BE2C (cell line): ENCODE data around the gene CUL9.

Experiments
- DNase-seq: peaks from one replicate; pipeline ENCODE4 v3.0.0-alpha.2; 2020
- H3K27me3 ChIP-seq: fragments of 250-450 bp; sonication (Bioruptor Pico); 2 replicates; pipeline ENCODE4 v1.5.1; 2020; ENCODE audit warnings: mild to moderate bottlenecking
- H3K36me3 ChIP-seq: fragments of 250-450 bp; sonication (Bioruptor Pico); 2 replicates; pipeline ENCODE4 v1.5.1; 2020; ENCODE audit warnings: mild to moderate bottlenecking
- H3K4me1 ChIP-seq: fragments of 250-450 bp; sonication (Bioruptor Pico); 2 replicates; pipeline ENCODE4 v1.5.1; 2020
- H3K4me3 ChIP-seq: 2 replicates; pipeline ENCODE4 v1.5.1; 2011; ENCODE audit warnings: low read depth, low read length
- H3K9me3 ChIP-seq: fragments of 250-450 bp; sonication (Bioruptor Pico); 2 replicates; pipeline ENCODE4 v1.5.1; 2020
- TF ChIP-seq, protein P1 (sequence below): IDR thresholded peaks from 2 replicates; pipeline ENCODE4 v1.5.1; 2012; ENCODE audit warnings: mild to moderate bottlenecking, low read depth, low read length

The CUL9 gene

DNA sequence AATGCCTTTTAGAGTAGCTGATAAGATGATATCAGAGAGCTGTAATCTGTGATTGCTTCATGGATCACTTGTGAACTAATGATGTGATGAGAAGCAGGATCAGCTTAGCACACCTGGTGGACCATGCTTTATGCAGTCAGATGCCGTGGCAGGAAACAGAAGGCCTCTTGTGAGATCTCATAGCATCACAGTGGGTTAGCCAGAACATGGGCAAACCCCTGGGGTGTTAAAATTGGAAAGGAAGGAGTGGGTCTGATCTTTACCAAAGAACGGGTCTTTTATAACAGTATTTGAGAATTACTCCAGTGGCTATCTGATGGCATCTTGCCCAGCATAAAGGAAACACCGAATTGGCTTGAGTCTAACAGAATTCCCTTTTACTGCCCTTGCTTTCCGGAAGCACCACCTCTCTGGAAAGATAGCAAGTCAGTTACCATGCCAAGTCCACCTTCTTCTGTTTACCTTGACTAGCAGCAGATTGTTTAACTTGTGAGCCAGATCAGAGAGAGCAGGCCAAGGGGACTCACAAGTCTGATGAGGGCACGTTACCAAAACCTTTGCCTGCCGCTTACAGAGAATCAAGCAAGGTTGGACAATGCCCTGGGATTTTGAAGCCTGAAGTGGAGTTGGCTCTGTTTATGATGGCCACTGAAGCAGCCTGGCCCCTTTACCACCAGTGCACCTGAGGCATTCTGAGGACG lies 31.8 kb upstream of the CUL9 start:
- Histone ChIP-seq H3K36me3 (peaks cover 22% of the 10 kb centered on the region), H3K27me3 (no peaks in the 10 kb centered on the region), H3K4me3 (no peak overlapping the region), H3K4me1 (0 out of 2 replicates have a peak, but pooled peaks cover 2% of the 10 kb centered on the region), H3K9me3 (no peaks in the 10 kb centered on the region)
- no peak for DNase-seq
- TF ChIP-seq, protein P1, sequence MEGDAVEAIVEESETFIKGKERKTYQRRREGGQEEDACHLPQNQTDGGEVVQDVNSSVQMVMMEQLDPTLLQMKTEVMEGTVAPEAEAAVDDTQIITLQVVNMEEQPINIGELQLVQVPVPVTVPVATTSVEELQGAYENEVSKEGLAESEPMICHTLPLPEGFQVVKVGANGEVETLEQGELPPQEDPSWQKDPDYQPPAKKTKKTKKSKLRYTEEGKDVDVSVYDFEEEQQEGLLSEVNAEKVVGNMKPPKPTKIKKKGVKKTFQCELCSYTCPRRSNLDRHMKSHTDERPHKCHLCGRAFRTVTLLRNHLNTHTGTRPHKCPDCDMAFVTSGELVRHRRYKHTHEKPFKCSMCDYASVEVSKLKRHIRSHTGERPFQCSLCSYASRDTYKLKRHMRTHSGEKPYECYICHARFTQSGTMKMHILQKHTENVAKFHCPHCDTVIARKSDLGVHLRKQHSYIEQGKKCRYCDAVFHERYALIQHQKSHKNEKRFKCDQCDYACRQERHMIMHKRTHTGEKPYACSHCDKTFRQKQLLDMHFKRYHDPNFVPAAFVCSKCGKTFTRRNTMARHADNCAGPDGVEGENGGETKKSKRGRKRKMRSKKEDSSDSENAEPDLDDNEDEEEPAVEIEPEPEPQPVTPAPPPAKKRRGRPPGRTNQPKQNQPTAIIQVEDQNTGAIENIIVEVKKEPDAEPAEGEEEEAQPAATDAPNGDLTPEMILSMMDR, result no peak

DNA sequence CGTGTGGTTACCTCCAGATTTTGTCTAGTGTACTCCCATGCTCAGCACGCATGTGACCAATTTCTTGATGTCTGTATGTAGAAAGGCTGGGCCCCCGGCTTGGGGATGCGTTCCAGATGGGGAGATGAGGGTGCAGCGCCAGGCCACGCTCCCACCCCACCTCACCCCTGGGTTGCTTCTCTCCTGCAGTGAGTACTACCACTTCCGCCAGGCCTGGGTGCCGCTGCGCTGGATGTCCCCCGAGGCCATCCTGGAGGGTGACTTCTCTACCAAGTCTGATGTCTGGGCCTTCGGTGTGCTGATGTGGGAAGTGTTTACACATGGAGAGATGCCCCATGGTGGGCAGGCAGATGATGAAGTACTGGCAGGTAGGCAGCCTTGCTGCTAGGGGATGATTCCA lies 22.4 kb upstream of the CUL9 start:
- no peaks in the 10 kb centered on the region for H3K4me1 ChIP-seq
- H3K36me3 ChIP-seq, result peaks cover 11% of the 10 kb centered on the region; the same call in 1 of the 2 replicates
- H3K9me3 ChIP-seq, result no peaks in the 10 kb centered on the region
- TF ChIP-seq, protein P1, result no peak
- no peak for DNase-seq
- H3K4me3 ChIP-seq, result no peak overlapping the region
- no peaks in the 10 kb centered on the region for H3K27me3 ChIP-seq

DNA sequence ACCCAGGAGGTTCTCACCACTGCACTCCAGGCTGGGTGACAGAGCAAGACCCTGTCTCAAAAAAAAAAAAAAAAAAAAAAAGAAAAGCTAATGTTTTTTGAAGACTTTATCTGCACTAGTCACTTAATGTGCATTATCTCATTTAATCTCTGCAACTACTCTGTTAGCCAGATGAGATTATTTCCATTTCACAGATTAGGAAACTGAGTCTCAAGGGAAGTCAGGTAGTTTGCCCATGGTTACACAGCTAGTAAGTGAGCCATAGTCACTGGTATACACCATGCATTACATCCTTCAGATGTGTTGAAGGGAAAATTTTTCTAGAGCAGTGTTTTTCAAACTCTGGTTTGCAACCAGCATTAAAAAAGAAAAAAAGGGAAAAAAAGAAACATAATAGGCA lies 18.1 kb upstream of the CUL9 start:
- Histone ChIP-seq H3K4me1 (no peaks in the 10 kb centered on the region), H3K9me3 (no peaks in the 10 kb centered on the region), H3K27me3 (no peaks in the 10 kb centered on the region), H3K4me3 (no peak overlapping the region), H3K36me3 (peaks cover 8% of the 10 kb centered on the region; the same call in 1 of the 2 replicates)
- DNase-seq, result no peak
- TF ChIP-seq, protein P1, result no peak

DNA sequence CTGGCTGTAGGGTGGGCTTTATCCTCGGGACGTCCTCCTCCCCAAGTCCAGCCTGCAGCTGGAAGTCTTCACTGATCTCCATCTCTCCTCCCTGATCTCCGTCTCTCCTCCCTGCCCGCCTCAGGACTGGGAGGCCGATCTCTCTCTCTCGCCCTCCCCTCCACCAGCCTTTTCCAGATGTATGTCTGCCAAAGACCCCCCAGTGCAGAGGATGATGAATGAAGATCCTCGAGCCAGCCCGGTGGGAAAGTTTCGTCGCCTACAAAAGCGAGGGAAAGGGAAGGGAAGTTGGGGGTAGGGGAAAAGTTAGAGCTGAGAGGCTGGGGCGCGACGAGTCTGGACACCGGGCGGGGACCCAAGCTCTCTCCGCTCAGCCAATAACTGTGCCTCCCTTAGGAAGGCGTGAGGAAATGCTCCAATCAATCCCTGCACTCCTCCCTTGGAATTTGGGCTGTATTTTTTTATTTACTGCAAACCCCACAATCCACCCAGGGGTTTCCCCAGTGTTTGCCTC lies 11.5 kb upstream of the CUL9 start:
- peak overlapping the region; percentile 76 for H3K4me3 ChIP-seq
- peaks cover 12% of the 10 kb centered on the region for H3K4me1 ChIP-seq
- peaks cover 12% of the 10 kb centered on the region for H3K36me3 ChIP-seq
- TF ChIP-seq, protein P1, result no peak
- no peaks in the 10 kb centered on the region for H3K27me3 ChIP-seq
- DNase-seq, result peak; percentile 72
- H3K9me3 ChIP-seq, result no peaks in the 10 kb centered on the region

DNA sequence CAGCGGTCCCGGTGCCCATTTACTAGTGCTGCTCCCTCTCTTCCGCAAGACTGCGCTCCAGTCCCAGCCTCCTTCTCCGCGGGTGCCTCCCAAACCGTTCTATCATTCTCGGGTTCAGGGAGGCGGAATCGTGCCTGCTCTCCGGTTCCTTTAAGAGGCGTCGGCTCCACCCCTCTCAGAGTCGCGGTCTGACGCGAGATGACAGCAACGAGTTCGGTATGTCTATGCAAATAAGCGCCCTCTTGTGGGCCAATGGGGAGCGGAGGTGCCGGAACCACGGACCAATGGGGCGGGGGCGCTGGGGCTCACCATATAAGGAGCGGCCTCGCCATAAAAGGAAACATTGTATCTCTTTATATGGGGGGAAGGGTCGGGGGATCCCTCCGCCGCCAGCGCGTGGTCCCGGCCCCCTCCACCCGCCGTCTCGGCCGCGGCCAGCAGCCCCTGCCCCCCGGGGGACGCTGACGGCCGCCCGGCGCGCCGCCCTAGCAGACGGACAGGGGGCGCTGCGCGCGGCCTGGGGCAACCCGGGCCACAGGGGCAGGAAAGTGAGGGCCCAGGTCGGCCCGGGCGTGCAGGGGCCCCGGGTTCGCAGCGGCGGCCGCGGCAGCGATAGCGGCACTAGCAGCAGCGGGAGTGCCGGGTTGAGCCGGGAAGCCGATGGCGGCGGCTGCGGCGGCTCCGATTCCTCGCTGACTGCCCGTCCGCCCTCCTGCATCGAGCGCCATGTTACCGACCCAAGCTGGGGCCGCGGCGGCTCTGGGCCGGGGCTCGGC lies 10.9 kb upstream of the CUL9 start, which contains the start of gene SRF:
TSS of gene SRF (plus strand) at position 339 of the 776 bp plus-strand sequence. CDS start at position 727, 388 bp downstream.
- no peaks in the 10 kb centered on the region for H3K9me3 ChIP-seq
- peaks cover 18% of the 10 kb centered on the region for H3K36me3 ChIP-seq
- peak; percentile 99 for DNase-seq
- H3K4me3 ChIP-seq, result peak within 1 kb of the TSS; percentile 82
- TF ChIP-seq, protein P1, result peak; percentile 40
- H3K27me3 ChIP-seq, result no peaks in the 10 kb centered on the region
- H3K4me1 ChIP-seq, result peaks cover 12% of the 10 kb centered on the region

DNA sequence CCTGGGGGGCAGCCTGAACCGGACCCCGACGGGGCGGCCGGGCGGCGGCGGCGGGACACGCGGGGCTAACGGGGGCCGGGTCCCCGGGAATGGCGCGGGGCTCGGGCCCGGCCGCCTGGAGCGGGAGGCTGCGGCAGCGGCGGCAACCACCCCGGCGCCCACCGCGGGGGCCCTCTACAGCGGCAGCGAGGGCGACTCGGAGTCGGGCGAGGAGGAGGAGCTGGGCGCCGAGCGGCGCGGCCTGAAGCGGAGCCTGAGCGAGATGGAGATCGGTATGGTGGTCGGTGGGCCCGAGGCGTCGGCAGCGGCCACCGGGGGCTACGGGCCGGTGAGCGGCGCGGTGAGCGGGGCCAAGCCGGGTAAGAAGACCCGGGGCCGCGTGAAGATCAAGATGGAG lies 10.3 kb upstream of the CUL9 start:
- TF ChIP-seq, protein P1, result no peak
- peaks cover 24% of the 10 kb centered on the region for H3K36me3 ChIP-seq
- DNase-seq, result peak; percentile 39

More for the DNA sequence above, 10.3 kb upstream of the CUL9 start:
- H3K4me1 ChIP-seq, result peaks cover 12% of the 10 kb centered on the region
- no peaks in the 10 kb centered on the region for H3K27me3 ChIP-seq
- H3K9me3 ChIP-seq, result no peaks in the 10 kb centered on the region
- H3K4me3 ChIP-seq, result peak overlapping the region; percentile 82
